Loucy (cell line): ENCODE results near the gene ABCA1.

ENCODE experiments used
- EZH2phosphoT487 ChIP-seq: fragments of 200-600 bp; IDR thresholded peaks from 2 replicates; pipeline ENCODE4 v1.6.1; 2018; ENCODE audit warnings: antibody characterized with exemption, mild to moderate bottlenecking, moderate library complexity, borderline replicate concordance
- TF ChIP-seq, protein P1 (sequence below): fragments of 200-600 bp; sonication (generic); conservative IDR thresholded peaks from 2 replicates; pipeline ENCODE4 v1.5.1; 2014; ENCODE audit warnings: mild to moderate bottlenecking, antibody characterized with exemption, low read length

DNA sequence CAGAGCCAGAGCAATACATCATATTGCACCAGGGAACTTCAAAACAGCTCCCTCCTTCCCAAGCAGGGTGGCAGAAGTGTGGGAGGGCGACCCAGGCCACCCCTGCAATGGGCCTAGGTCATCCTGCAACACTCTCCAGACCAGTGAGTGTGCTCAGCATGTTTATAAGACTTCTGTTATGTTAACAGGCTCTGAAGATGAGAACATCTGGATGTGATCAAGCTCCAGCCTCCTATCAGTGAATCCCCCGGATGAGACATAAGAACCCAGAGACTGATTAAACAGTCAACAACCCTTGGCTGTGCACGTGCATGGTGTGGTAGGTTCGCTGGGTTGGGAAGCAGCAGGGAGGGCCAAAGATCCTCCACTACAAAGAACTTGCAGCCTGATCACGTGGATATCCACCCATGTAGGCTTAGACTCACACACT, 63.3 kb downstream of the ABCA1 start:
- TF ChIP-seq, protein P1, sequence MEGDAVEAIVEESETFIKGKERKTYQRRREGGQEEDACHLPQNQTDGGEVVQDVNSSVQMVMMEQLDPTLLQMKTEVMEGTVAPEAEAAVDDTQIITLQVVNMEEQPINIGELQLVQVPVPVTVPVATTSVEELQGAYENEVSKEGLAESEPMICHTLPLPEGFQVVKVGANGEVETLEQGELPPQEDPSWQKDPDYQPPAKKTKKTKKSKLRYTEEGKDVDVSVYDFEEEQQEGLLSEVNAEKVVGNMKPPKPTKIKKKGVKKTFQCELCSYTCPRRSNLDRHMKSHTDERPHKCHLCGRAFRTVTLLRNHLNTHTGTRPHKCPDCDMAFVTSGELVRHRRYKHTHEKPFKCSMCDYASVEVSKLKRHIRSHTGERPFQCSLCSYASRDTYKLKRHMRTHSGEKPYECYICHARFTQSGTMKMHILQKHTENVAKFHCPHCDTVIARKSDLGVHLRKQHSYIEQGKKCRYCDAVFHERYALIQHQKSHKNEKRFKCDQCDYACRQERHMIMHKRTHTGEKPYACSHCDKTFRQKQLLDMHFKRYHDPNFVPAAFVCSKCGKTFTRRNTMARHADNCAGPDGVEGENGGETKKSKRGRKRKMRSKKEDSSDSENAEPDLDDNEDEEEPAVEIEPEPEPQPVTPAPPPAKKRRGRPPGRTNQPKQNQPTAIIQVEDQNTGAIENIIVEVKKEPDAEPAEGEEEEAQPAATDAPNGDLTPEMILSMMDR: no peak
- TF ChIP-seq EZH2phosphoT487: no peak
